Measurements from ENCODE around the gene ENTPD2. TPM values are rescaled to one million over a fixed set of nuclear protein-coding genes. Genes with fewer than 3 reads are reported as not detected.

ENTPD2 gene
- total and polyA plus RNA-seq, 9 of the 15 experiments (the other 6 are each of a cell fraction or from before 2014, with no cell fraction given): 0.04 to 0.60 (median 0.14) TPM; not detected in 4

GRCh38 chr9:137075275-137075775 is 21.5 kb upstream of the ENTPD2 start (continued):
- TF ChIP-seq ZNF316 (IDR thresholded peaks at IDR 0.05): no peak
- TF ChIP-seq ZBED1 (IDR thresholded peaks at IDR 0.05): no peak
- TF ChIP-seq KAT8 (IDR thresholded peaks at IDR 0.05; ENCODE audit: low read depth): no peak
- TF ChIP-seq ID3 (CRISPR knock-in tag; IDR thresholded peaks at IDR 0.05): no peak
- peak; percentile 92; the same call in 1 of the 2 replicates for TF ChIP-seq ID3 (tag; IDR thresholded peaks at IDR 0.05)
- TF ChIP-seq TAF9B (IDR thresholded peaks at IDR 0.05; ENCODE audit: partially characterized antibody): no peak
- TF ChIP-seq CXXC5 (CRISPR knock-in tag; IDR thresholded peaks at IDR 0.05): no peak
- TF ChIP-seq ZNF354B (CRISPR knock-in tag; IDR thresholded peaks at IDR 0.05): no peak
- no peak for TF ChIP-seq SRSF3 (IDR thresholded peaks at IDR 0.05; ENCODE audit: insufficient read depth, low read length)
- TF ChIP-seq, protein P1, sequence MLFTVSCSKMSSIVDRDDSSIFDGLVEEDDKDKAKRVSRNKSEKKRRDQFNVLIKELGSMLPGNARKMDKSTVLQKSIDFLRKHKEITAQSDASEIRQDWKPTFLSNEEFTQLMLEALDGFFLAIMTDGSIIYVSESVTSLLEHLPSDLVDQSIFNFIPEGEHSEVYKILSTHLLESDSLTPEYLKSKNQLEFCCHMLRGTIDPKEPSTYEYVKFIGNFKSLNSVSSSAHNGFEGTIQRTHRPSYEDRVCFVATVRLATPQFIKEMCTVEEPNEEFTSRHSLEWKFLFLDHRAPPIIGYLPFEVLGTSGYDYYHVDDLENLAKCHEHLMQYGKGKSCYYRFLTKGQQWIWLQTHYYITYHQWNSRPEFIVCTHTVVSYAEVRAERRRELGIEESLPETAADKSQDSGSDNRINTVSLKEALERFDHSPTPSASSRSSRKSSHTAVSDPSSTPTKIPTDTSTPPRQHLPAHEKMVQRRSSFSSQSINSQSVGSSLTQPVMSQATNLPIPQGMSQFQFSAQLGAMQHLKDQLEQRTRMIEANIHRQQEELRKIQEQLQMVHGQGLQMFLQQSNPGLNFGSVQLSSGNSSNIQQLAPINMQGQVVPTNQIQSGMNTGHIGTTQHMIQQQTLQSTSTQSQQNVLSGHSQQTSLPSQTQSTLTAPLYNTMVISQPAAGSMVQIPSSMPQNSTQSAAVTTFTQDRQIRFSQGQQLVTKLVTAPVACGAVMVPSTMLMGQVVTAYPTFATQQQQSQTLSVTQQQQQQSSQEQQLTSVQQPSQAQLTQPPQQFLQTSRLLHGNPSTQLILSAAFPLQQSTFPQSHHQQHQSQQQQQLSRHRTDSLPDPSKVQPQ (CRISPR knock-in tag; IDR thresholded peaks at IDR 0.05; ENCODE audit: borderline replicate concordance): no peak
- TF ChIP-seq CREB1 (IDR thresholded peaks at IDR 0.05): no peak
- TF ChIP-seq CREB1 (CRISPR knock-in tag; IDR thresholded peaks at IDR 0.05): 0 out of 2 replicates have a peak, but pooled peaks have one; percentile 12
- no peak; a peak in 1 of 3 replicates for TF ChIP-seq CBX3 (IDR thresholded peaks at IDR 0.05; ENCODE audit: borderline replicate concordance in 1 of 2, low read length in 2 of 2)
- no peak for TF ChIP-seq NFE2 (IDR thresholded peaks at IDR 0.05; ENCODE audit: low read depth)
- TF ChIP-seq TCFL5 (CRISPR knock-in tag; conservative IDR thresholded peaks at IDR 0.05): no peak
- TF ChIP-seq NRF1 (conservative IDR thresholded peaks at IDR 0.05 in 1 of 2, IDR thresholded peaks at IDR 0.05 in 1 of 2): no peak
- no peak for TF ChIP-seq FOXM1 (IDR thresholded peaks at IDR 0.05; ENCODE audit: low read depth)
- no peak for TF ChIP-seq FOXM1 (CRISPR knock-in tag; IDR thresholded peaks at IDR 0.05; ENCODE audit: low read depth)
- TF ChIP-seq, protein P2, sequence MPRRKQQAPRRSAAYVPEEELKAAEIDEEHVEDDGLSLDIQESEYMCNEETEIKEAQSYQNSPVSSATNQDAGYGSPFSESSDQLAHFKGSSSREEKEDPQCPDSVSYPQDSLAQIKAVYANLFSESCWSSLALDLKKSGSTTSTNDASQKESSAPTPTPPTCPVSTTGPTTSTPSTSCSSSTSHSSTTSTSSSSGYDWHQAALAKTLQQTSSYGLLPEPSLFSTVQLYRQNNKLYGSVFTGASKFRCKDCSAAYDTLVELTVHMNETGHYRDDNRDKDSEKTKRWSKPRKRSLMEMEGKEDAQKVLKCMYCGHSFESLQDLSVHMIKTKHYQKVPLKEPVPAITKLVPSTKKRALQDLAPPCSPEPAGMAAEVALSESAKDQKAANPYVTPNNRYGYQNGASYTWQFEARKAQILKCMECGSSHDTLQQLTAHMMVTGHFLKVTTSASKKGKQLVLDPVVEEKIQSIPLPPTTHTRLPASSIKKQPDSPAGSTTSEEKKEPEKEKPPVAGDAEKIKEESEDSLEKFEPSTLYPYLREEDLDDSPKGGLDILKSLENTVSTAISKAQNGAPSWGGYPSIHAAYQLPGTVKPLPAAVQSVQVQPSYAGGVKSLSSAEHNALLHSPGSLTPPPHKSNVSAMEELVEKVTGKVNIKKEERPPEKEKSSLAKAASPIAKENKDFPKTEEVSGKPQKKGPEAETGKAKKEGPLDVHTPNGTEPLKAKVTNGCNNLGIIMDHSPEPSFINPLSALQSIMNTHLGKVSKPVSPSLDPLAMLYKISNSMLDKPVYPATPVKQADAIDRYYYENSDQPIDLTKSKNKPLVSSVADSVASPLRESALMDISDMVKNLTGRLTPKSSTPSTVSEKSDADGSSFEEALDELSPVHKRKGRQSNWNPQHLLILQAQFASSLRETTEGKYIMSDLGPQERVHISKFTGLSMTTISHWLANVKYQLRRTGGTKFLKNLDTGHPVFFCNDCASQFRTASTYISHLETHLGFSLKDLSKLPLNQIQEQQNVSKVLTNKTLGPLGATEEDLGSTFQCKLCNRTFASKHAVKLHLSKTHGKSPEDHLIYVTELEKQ (CRISPR knock-in tag; IDR thresholded peaks at IDR 0.05): no peak
- peak; percentile 5; the same call in 1 of the 2 replicates for TF ChIP-seq ZNF592 (IDR thresholded peaks at IDR 0.05)

Data from K562 (cell line).